Body of pancreas (tissue), 4 donors: ENCODE measurements around the gene APOH. TPM values are rescaled to one million over a fixed set of nuclear protein-coding genes. Genes with fewer than 3 reads are reported as not detected.

Experiments used
- ATAC-seq: fragments of 150-250 bp; one replicate; pipeline ENCODE4 v1.9.1; 2016
- DNase-seq, 4 donors: peaks; one replicate each; pipeline ENCODE4 v3.0.0-alpha.2; 2019
- H3K27ac ChIP-seq, 4 donors: fragments of 200-600 bp; sonication (generic); 1 replicate in 3 of 4; 2 replicates in 1 of 4; pipeline versions ENCODE4 v1.5.1 to v1.6.1; 2016 to 2019; ENCODE audit warnings: mild to moderate bottlenecking in 1 of 4, mixed read lengths in 1 of 4, moderate library complexity in 1 of 4
- H3K27me3 ChIP-seq, 2 donors: fragments of 200-600 bp; sonication (generic); one replicate each; pipeline ENCODE4 v1.6.0; 2016; ENCODE audit warnings: mild to moderate bottlenecking in 1 of 2
- H3K36me3 ChIP-seq, 2 donors: fragments of 200-600 bp; sonication (generic); replicated peaks in 1 of 2; 2 replicates each; pipeline ENCODE4 v1.5.1; 2016; ENCODE audit warnings: low read depth in 2 of 2; ENCODE audit not compliant: insufficient read depth in 1 of 2
- H3K4me1 ChIP-seq: fragments of 200-600 bp; sonication (generic); one replicate; pipeline ENCODE4 v1.6.0; 2016
- H3K4me3 ChIP-seq, 2 donors: fragments of 200-600 bp; sonication (generic); 1 replicate in 1 of 2; 2 replicates in 1 of 2; pipeline ENCODE4 v1.5.1; 2016 to 2019
- H3K9me3 ChIP-seq, 3 donors: fragments of 200-600 bp; sonication (generic); 1 replicate in 2 of 3; 2 replicates in 1 of 3; pipeline ENCODE4 v1.5.1; 2016
- POLR2A ChIP-seq, 3 donors: fragments of 450-650 bp; IDR thresholded peaks; one replicate each; pipeline ENCODE4 v1.6.1; 2016; ENCODE audit warnings: antibody characterized with exemption in 3 of 3, mild to moderate bottlenecking in 2 of 3
- WGBS, 2 donors: methylation state at CpG; one replicate each; pipeline ENCODE4 v1.1.5; 2017; 5-methylcytosine and 5-hydroxymethylcytosine counted together
- intact Hi-C: fragments of 100-400 bp; cut with DNase I; formaldehyde crosslinking; loops from one replicate; pipeline ENCODE4 v1.15.1; 2023
- total RNA-seq, 2 donors: library from RNA; depleted of rRNA; stranded (reverse); fragments of >200 nt; gene quantifications; one replicate each; pipeline ENCODE4 v1.1.0, GENCODE V29; 2016
- TF ChIP-seq, protein P1 (sequence below), 7 experiments: fragments of 450-650 bp in 4 of 7; fragments of 200-600 bp in 3 of 7; sonication (generic) in 3 of 7; IDR thresholded peaks; one replicate each; pipeline ENCODE4 v1.5.1; 2016 to 2019; ENCODE audit warnings: antibody characterized with exemption in 7 of 7

APOH gene
- total RNA-seq, 2 donors from 2014 or later = 5.4 to 22.1 TPM

DNA sequence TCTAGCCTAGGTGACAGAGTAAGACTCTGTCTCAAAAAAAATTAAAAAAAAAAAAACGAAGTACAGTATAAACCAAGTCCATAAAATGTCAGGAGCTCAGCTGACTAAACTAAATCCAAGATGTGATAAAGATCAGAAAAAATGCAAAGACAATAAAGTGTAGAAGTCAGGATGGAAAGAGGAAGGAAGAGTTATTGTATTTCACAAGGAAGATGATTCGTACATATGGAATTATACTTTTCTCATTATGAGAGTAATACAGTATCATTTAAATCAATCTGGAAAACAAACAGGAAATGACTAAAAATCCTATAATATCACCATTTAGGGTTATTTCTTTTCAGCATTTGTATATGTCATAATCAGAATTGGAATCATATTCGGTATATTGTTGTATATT, 11.4 kb upstream of the APOH start:
- Histone ChIP-seq H3K36me3 (no peaks in the 10 kb centered on the region), H3K9me3 (no peaks in the 10 kb centered on the region), H3K27ac (no peak overlapping the region), H3K27me3 (no peaks in the 10 kb centered on the region), H3K4me3 (no peak overlapping the region), H3K4me1 (peaks cover 3% of the 10 kb centered on the region)
- intact Hi-C loops = no loop called here
- DNase-seq = no peak
- 64 to 67% methylated on average over 3 of the region's 3 CpGs for WGBS, 2 donors
- no peak for ATAC-seq
- TF ChIP-seq, protein P1, sequence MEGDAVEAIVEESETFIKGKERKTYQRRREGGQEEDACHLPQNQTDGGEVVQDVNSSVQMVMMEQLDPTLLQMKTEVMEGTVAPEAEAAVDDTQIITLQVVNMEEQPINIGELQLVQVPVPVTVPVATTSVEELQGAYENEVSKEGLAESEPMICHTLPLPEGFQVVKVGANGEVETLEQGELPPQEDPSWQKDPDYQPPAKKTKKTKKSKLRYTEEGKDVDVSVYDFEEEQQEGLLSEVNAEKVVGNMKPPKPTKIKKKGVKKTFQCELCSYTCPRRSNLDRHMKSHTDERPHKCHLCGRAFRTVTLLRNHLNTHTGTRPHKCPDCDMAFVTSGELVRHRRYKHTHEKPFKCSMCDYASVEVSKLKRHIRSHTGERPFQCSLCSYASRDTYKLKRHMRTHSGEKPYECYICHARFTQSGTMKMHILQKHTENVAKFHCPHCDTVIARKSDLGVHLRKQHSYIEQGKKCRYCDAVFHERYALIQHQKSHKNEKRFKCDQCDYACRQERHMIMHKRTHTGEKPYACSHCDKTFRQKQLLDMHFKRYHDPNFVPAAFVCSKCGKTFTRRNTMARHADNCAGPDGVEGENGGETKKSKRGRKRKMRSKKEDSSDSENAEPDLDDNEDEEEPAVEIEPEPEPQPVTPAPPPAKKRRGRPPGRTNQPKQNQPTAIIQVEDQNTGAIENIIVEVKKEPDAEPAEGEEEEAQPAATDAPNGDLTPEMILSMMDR (IDR thresholded peaks at IDR 0.05) = no peak
- TF ChIP-seq POLR2A (IDR thresholded peaks at IDR 0.05) = no peak

DNA sequence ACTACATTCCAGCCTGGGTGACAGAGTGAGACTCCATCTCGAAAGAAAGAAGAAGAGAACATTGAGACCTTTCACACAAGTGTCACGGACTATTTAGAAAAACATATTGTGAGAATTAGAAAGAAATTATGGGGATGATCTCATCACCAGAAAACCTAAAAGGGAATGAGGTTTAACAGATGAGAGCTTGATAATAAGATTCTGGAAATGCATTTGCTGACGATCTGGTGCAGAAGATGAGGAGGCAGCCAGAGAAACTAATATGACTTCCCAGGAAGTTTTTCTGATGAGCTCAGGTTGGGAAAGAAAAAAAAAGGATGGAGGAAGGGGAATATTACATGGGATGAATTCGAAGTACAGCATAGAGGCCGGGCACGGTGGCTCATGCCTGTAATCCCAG, 10.8 kb upstream of the APOH start:
- ATAC-seq = no peak

DNA sequence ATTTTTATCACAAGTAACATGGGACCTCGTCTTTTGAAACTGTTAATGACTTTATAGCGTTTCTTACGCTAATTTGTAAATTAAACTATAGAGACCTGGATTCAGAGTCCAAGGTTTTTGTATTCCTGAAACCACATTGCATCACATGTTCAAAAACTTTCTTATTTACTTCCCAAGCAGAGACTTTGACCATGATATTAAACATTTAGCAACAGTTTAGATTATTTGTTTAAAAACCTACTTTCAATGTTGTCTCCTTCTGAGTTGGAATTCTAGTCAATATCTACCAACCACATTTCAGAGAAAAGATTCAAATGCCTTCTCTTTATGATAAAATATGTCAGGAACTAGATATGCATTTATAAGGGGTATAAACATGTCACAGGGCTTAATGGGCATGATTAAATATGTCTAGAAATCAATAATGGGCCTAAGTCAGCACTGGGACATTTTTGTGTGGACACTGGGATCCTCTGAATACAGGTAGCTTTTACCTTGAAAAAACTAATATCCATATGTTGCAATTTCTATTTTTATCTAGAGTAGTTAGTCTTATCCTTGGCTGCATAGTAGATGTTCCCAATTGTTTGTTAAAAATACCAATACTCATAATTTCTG, 6.3 kb upstream of the APOH start:
- Histone ChIP-seq H3K4me1 (peaks cover 17% of the 10 kb centered on the region), H3K9me3 (no peaks in the 10 kb centered on the region), H3K36me3 (no peaks in the 10 kb centered on the region), H3K4me3 (no peak overlapping the region), H3K27ac (peak overlapping the region in 1 of 4 donors; percentile 29), H3K27me3 (no peaks in the 10 kb centered on the region)
- 46 to 51% methylated on average over 3 of the region's 3 CpGs for whole genome bisulfite sequencing, 2 donors
- no peak for ATAC-seq
- intact Hi-C loops = no loop called here
- TF ChIP-seq, protein P1 (IDR thresholded peaks at IDR 0.05) = no peak
- TF ChIP-seq POLR2A (IDR thresholded peaks at IDR 0.05) = no peak
- DNase-seq = no peak

More for the DNA sequence above, 10.8 kb upstream of the APOH start:
- TF ChIP-seq, protein P1 (IDR thresholded peaks at IDR 0.05) = no peak
- TF ChIP-seq POLR2A (IDR thresholded peaks at IDR 0.05) = no peak
- DNase-seq = no peak
- H3K27me3 ChIP-seq = no peaks in the 10 kb centered on the region
- H3K9me3 ChIP-seq = no peaks in the 10 kb centered on the region
- H3K27ac ChIP-seq = no peak overlapping the region
- no peaks in the 10 kb centered on the region for H3K36me3 ChIP-seq
- H3K4me3 ChIP-seq = no peak overlapping the region
- 85 to 89% methylated on average over 6 of the region's 6 CpGs for WGBS, 2 donors
- H3K4me1 ChIP-seq = peaks cover 7% of the 10 kb centered on the region
- intact Hi-C loops = no loop called here

DNA sequence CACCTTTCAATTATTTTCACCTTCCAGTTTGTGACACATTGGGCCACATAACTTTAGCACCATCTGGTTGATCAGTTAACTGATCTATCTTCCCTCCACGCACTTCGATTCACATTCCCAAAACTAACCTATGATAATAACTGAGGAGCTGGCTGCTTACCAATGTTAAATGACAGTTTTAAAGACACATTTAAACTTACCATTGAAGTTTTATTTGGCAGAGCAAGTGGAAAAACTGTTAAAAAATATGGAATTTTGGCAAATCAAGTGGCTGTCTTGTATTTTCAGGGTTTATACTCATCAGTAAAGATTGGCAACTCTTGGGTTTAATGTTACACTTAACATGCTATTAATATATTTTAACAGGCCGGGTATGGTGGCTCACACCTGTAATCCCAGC, 5.4 kb upstream of the APOH start:
- Histone ChIP-seq H3K27me3 (no peaks in the 10 kb centered on the region), H3K4me3 (no peak overlapping the region), H3K27ac (no peak overlapping the region), H3K9me3 (no peaks in the 10 kb centered on the region), H3K4me1 (peaks cover 25% of the 10 kb centered on the region), H3K36me3 (no peaks in the 10 kb centered on the region)
- no peak for ATAC-seq
- 27 to 54% methylated on average over 3 of the region's 3 CpGs for WGBS, 2 donors
- TF ChIP-seq, protein P1 (IDR thresholded peaks at IDR 0.05) = no peak
- no peak for TF ChIP-seq POLR2A (IDR thresholded peaks at IDR 0.05)
- intact Hi-C loops = no loop called here
- no peak for DNase-seq
